Stimulated activated CD8-positive, alpha-beta memory T cell treated with anti-CD3 and anti-CD28 coated beads, Interleukin-15, amount 100 ng/mL, for 1 hour (primary cell): Measurements from ENCODE around the gene USP48.
"Not testable (repeated sequence)": the region's sequence is repeated elsewhere in the genome, so short reads cannot be mapped to it uniquely, and the experiment has no call there.

ENCODE experiments used
- DNase-seq: peaks from one replicate; pipeline ENCODE4 v3.0.0-alpha.2; 2020; ENCODE audit warnings: low read depth

USP48 gene

GRCh38 chr1:21815724-21816321 is 32.9 kb upstream of the USP48 start:
- no peak for DNase-seq

- DNase-seq = no peak
Measured at GRCh38 chr1:21814981-21815582, 32.1 kb upstream of the USP48 start.

- DNase-seq = no peak
Measured at GRCh38 chr1:21814241-21814918, 31.4 kb upstream of the USP48 start.

- no peak for DNase-seq
Measured at GRCh38 chr1:21813542-21813941, 30.6 kb upstream of the USP48 start.

GRCh38 chr1:21811875-21812305 is 28.9 kb upstream of the USP48 start, which contains the start of gene LDLRAD2:
Gene LDLRAD2 (plus strand): TSS chr1:21812265. CDS start chr1:21812452, 187 bp downstream.
- DNase-seq = no peak

- no peak for DNase-seq
Measured at GRCh38 chr1:21804536-21804935, 21.6 kb upstream of the USP48 start.

GRCh38 chr1:21801100-21801499 is 18.2 kb upstream of the USP48 start:
- DNase-seq = no peak

- no peak for DNase-seq
Measured at GRCh38 chr1:21799730-21800129, 16.8 kb upstream of the USP48 start.

- no peak for DNase-seq
Measured at GRCh38 chr1:21795075-21795474, 12.1 kb upstream of the USP48 start.

GRCh38 chr1:21794656-21795055 is 11.7 kb upstream of the USP48 start:
- no peak for DNase-seq

- DNase-seq = no peak
Measured at GRCh38 chr1:21793104-21793503, 10.2 kb upstream of the USP48 start.

GRCh38 chr1:21786640-21787039 is 3.7 kb upstream of the USP48 start:
- DNase-seq = no peak

GRCh38 chr1:21785764-21786163 is 2.8 kb upstream of the USP48 start:
- not testable (repeated sequence) for DNase-seq

- no peak for DNase-seq
Measured at GRCh38 chr1:21783679-21784603, 992 bp upstream of the USP48 start.

GRCh38 chr1:21782349-21782867 is 541 bp downstream of the USP48 start:
- peak; percentile 3 for DNase-seq

- DNase-seq = no peak
Measured at GRCh38 chr1:21781815-21782348, 1.1 kb downstream of the USP48 start.

GRCh38 chr1:21779613-21780521 is 3.1 kb downstream of the USP48 start:
- DNase-seq = no peak

- DNase-seq = no peak
Measured at GRCh38 chr1:21778405-21778727, 4.6 kb downstream of the USP48 start.

- DNase-seq = not testable (repeated sequence)
Measured at GRCh38 chr1:21776925-21777324, 6.0 kb downstream of the USP48 start.

GRCh38 chr1:21775985-21776562 is 6.9 kb downstream of the USP48 start:
- no peak for DNase-seq

- DNase-seq = no peak
Measured at GRCh38 chr1:21775550-21775914, 7.4 kb downstream of the USP48 start.
